A673 (cell line): Measurements from ENCODE around the gene GOLPH3. TPM values are rescaled to one million over a fixed set of nuclear protein-coding genes. Genes with fewer than 3 reads are reported as not detected.

Source experiments
- BruUV-seq: library from RNA; stranded (reverse); fragments of 400-500 nt; replicated peaks from 2 replicates; lab custom pipeline; 2021; lab: Mats Ljungman, UMichigan
- CTCF ChIA-PET: fragments of 300-600 bp; sonication (Branson Sonifier 250); formaldehyde crosslinking; loops from one replicate; lab custom pipeline; 2022; ENCODE audit warnings: antibody characterized with exemption; lab: Charles Lee
- POLR2A ChIA-PET: fragments of 300-600 bp; sonication (Branson Sonifier 250); formaldehyde crosslinking; loops from one replicate; lab custom pipeline; 2022; ENCODE audit warnings: antibody characterized with exemption; ENCODE audit not compliant: low non-redundant PET; lab: Charles Lee
- DNase-seq: peaks from one replicate; pipeline ENCODE4 v3.0.0-alpha.2; 2015; ENCODE audit warnings: low spot score
- H3K27ac ChIP-seq: fragments of 200-600 bp; sonication (generic); 2 replicates; pipeline ENCODE4 v1.5.1; 2016; ENCODE audit warnings: mixed run types, low read depth, mild to moderate bottlenecking, mixed read lengths, antibody characterized with exemption, low read length; ENCODE audit not compliant: poor library complexity, severe bottlenecking
- H3K27me3 ChIP-seq: fragments of 200-600 bp; sonication (generic); replicated peaks from 2 replicates; pipeline ENCODE4 v1.6.1; 2017; ENCODE audit warnings: mixed run types, low read depth, mild to moderate bottlenecking, mixed read lengths, antibody characterized with exemption, low read length; ENCODE audit not compliant: insufficient read depth, poor library complexity
- H3K36me3 ChIP-seq: fragments of 200-600 bp; sonication (generic); 2 replicates; pipeline ENCODE4 v1.6.1; 2016; ENCODE audit warnings: mixed run types, mild to moderate bottlenecking, mixed read lengths, antibody characterized with exemption, low read length; ENCODE audit not compliant: insufficient read depth, poor library complexity, severe bottlenecking
- H3K4me1 ChIP-seq: fragments of 200-600 bp; sonication (generic); 2 replicates; pipeline ENCODE4 v1.6.1; 2017; ENCODE audit warnings: mixed run types, mild to moderate bottlenecking, mixed read lengths, antibody characterized with exemption, low read length; ENCODE audit not compliant: insufficient read depth, poor library complexity, severe bottlenecking
- H3K4me3 ChIP-seq: fragments of 200-600 bp; sonication (generic); 2 replicates; pipeline ENCODE4 v1.5.1; 2016; ENCODE audit warnings: low read depth, mixed run types, mild to moderate bottlenecking, mixed read lengths, low read length; ENCODE audit not compliant: poor library complexity, severe bottlenecking
- H3K9me3 ChIP-seq: fragments of 200-600 bp; sonication (generic); 2 replicates; pipeline ENCODE4 v1.6.1; 2016; ENCODE audit warnings: mixed run types, low read depth, mild to moderate bottlenecking, mixed read lengths, antibody characterized with exemption, low read length; ENCODE audit not compliant: poor library complexity, severe bottlenecking
- EZH2 ChIP-seq: fragments of 200-600 bp; sonication (generic); IDR thresholded peaks from 2 replicates; pipeline ENCODE4 v1.6.1; 2017; ENCODE audit warnings: borderline replicate concordance, low read depth, mild to moderate bottlenecking, mixed read lengths, antibody characterized with exemption, low read length; ENCODE audit not compliant: poor library complexity, severe bottlenecking
- intact Hi-C: fragments of 100-400 bp; cut with micrococcal nuclease; formaldehyde crosslinking; loops from one replicate; pipeline ENCODE4 v1.10.0; 2022; ENCODE audit not compliant: unreplicated experiment
- total RNA-seq: library from RNA; stranded (reverse); gene quantifications from 2 replicates; pipeline ENCODE4 v1.2.3, GENCODE V29; 2021
- TF ChIP-seq, protein P1 (sequence below): fragments of 300-800, 200-600 bp; sonication (generic); conservative IDR thresholded peaks from 2 replicates; pipeline ENCODE4 v1.5.1; 2017; ENCODE audit warnings: low read depth, mild to moderate bottlenecking, antibody characterized with exemption, low read length, moderate library complexity, mixed read lengths

Gene GOLPH3
- total RNA-seq, 1 experiment from 2014 or later, result 64.6 TPM

DNA sequence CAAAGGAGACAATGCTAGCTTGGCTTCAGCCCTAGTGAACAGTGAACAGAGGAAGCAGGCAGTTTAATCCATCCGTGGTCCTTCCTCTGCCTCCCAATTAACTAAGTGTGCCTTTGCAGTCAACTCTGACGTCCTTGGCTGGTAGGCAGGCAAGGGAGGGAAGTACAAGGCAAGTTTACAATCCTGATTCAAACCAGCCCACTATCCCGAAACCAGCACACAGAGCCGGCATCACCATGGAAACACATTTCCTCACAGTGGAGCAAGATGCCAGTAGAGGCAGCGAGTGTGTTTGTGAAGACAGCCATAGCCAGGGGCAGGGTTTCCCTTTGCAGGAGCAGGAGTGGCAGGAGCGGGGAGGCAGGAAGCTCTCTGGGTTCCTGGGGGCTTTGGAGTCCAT, 73.9 kb downstream of the GOLPH3 start:
- Histone ChIP-seq H3K9me3 (no peaks in the 10 kb centered on the region), H3K4me1 (peaks cover 4% of the 10 kb centered on the region), H3K36me3 (peaks cover 24% of the 10 kb centered on the region), H3K27ac (no peak overlapping the region), H3K27me3 (no peaks in the 10 kb centered on the region), H3K4me3 (no peak overlapping the region)
- ChIA-PET POLR2A (no interaction called here), CTCF (no interaction called here)
- DNase-seq, result no peak
- BruUV-seq, result no TSS peak
- TF ChIP-seq, protein P1, sequence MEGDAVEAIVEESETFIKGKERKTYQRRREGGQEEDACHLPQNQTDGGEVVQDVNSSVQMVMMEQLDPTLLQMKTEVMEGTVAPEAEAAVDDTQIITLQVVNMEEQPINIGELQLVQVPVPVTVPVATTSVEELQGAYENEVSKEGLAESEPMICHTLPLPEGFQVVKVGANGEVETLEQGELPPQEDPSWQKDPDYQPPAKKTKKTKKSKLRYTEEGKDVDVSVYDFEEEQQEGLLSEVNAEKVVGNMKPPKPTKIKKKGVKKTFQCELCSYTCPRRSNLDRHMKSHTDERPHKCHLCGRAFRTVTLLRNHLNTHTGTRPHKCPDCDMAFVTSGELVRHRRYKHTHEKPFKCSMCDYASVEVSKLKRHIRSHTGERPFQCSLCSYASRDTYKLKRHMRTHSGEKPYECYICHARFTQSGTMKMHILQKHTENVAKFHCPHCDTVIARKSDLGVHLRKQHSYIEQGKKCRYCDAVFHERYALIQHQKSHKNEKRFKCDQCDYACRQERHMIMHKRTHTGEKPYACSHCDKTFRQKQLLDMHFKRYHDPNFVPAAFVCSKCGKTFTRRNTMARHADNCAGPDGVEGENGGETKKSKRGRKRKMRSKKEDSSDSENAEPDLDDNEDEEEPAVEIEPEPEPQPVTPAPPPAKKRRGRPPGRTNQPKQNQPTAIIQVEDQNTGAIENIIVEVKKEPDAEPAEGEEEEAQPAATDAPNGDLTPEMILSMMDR, result no peak
- no peak for TF ChIP-seq EZH2
- intact Hi-C loops, result no loop called here

DNA sequence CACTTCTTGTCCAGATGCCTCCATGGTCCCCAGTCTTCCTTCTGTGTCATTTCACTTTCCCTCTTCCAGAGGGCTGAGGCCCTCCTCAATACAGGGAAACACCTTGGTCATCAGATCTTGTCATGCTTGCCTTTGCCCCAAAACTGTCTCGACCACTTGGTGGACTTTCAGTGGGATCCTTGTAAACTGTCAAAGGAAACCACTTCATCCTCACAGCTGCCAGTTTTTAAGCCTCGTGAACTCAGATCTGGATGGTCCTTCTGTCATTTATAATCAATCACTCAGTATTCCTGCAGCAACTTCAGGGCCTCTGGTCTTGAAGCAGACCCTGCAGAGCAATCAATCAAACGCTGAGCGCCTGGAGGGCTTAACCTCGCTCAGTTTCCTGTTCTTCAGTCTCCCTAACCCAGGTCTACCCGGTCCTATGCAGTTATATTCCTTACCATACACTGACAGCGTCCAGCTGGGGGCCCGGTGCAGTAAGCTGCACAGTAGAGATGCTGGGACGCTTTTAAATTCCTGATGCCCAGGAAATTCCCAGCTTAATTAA, 74.6 kb downstream of the GOLPH3 start:
- Histone ChIP-seq H3K4me1 (peaks cover 4% of the 10 kb centered on the region), H3K36me3 (peaks cover 17% of the 10 kb centered on the region), H3K27ac (no peak overlapping the region), H3K27me3 (no peaks in the 10 kb centered on the region), H3K4me3 (no peak overlapping the region), H3K9me3 (no peaks in the 10 kb centered on the region)
- no TSS peak for BruUV-seq
- no peak for DNase-seq
- CTCF ChIA-PET, result no interaction called here
- intact Hi-C loops, result no loop called here
- POLR2A ChIA-PET, result no interaction called here
- TF ChIP-seq EZH2, result no peak

DNA sequence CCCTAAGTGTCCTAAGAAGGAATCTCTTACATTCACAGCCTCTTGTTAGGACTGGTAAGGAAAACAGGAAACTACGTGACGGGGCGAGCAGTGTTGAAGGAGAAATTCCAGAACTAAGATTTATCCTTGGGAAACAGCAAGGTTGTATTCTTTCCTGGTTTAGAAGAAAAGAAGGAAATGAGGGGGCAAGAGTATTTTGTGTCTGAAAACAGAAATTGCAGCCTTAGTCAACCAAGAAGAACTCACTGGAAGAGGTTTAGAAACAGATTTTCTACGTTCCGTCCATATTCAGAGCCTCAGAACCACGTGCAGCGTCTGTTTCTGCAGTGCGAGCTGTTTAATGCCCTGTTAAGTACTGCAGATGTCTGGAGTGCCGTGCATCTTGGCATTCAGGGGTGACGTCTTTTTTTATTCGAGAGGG, 75.2 kb downstream of the GOLPH3 start:
- Histone ChIP-seq H3K36me3 (peaks cover 17% of the 10 kb centered on the region), H3K27me3 (no peaks in the 10 kb centered on the region), H3K9me3 (no peaks in the 10 kb centered on the region), H3K4me1 (peaks cover 4% of the 10 kb centered on the region), H3K4me3 (no peak overlapping the region), H3K27ac (no peak overlapping the region)
- ChIA-PET POLR2A (no interaction called here), CTCF (no interaction called here)
- no TSS peak for BruUV-seq
- intact Hi-C loops, result no loop called here
- TF ChIP-seq EZH2, result no peak
- TF ChIP-seq, protein P1, result no peak
- no peak for DNase-seq

DNA sequence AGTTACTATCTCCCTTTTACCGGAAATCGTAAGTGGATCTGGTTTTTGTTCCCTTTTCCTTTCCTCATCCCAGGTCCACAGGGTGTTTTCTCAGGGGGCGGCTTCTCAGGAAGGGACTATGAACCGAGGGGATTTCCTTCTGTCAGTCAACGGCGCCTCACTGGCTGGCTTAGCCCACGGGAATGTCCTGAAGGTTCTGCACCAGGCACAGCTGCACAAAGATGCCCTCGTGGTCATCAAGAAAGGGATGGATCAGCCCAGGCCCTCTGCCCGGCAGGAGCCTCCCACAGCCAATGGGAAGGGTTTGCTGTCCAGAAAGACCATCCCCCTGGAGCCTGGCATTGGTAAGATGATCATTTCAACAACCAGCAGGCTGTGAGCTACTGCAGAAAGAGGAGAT, 75.8 kb downstream of the GOLPH3 start:
- H3K27me3 ChIP-seq, result no peaks in the 10 kb centered on the region
- TF ChIP-seq, protein P1, result no peak
- no peak for TF ChIP-seq EZH2
- POLR2A ChIA-PET, result no interaction called here
- H3K4me3 ChIP-seq, result no peak overlapping the region
- H3K27ac ChIP-seq, result no peak overlapping the region
- no peaks in the 10 kb centered on the region for H3K9me3 ChIP-seq
- no peak for DNase-seq
- peaks cover 4% of the 10 kb centered on the region for H3K4me1 ChIP-seq
- CTCF ChIA-PET, result no interaction called here
- no TSS peak for BruUV-seq
- peaks cover 13% of the 10 kb centered on the region for H3K36me3 ChIP-seq
- intact Hi-C loops, result no loop called here
